GM18858 (cell line): ENCODE data around the gene MEGF11.

Experiments used
- ATAC-seq: cut with Tn5 transposase; IDR thresholded peaks from one replicate; pipeline ENCODE4 v1.9.1; 2021; ENCODE audit not compliant: unreplicated experiment

The MEGF11 gene

GRCh38 chr15:65925338-65925737 lies 328.2 kb downstream of the MEGF11 start:
- ATAC-seq: no peak

- no peak for ATAC-seq
Observed at GRCh38 chr15:65924004-65924403, 329.5 kb downstream of the MEGF11 start.

- ATAC-seq: no peak
Observed at GRCh38 chr15:65923264-65923663, 330.3 kb downstream of the MEGF11 start.

- no peak for ATAC-seq
Observed at GRCh38 chr15:65922621-65923020, 330.9 kb downstream of the MEGF11 start.

GRCh38 chr15:65921780-65922179 lies 331.8 kb downstream of the MEGF11 start:
- ATAC-seq: no peak

- ATAC-seq: no peak
Observed at GRCh38 chr15:65920825-65921309, 332.7 kb downstream of the MEGF11 start.

GRCh38 chr15:65920121-65920520 lies 333.4 kb downstream of the MEGF11 start:
- no peak for ATAC-seq

GRCh38 chr15:65919353-65919752 lies 334.2 kb downstream of the MEGF11 start:
- ATAC-seq: no peak

GRCh38 chr15:65918945-65919344 lies 334.6 kb downstream of the MEGF11 start:
- ATAC-seq: no peak

GRCh38 chr15:65918357-65918920 lies 335.1 kb downstream of the MEGF11 start:
- ATAC-seq: no peak

- no peak for ATAC-seq
Observed at GRCh38 chr15:65917936-65918335, 335.6 kb downstream of the MEGF11 start.

- no peak for ATAC-seq
Observed at GRCh38 chr15:65917407-65917756, 336.2 kb downstream of the MEGF11 start.

- peak; percentile 44 for ATAC-seq
Observed at GRCh38 chr15:65916664-65917406, 336.7 kb downstream of the MEGF11 start.

GRCh38 chr15:65916041-65916663 lies 337.4 kb downstream of the MEGF11 start:
- no peak for ATAC-seq

GRCh38 chr15:65914981-65915925 lies 338.3 kb downstream of the MEGF11 start:
- no peak for ATAC-seq

GRCh38 chr15:65914386-65914785 lies 339.2 kb downstream of the MEGF11 start:
- ATAC-seq: no peak

- ATAC-seq: no peak
Observed at GRCh38 chr15:65913631-65914199, 339.8 kb downstream of the MEGF11 start.

- no peak for ATAC-seq
Observed at GRCh38 chr15:65912235-65912634, 341.3 kb downstream of the MEGF11 start.

- no peak for ATAC-seq
Observed at GRCh38 chr15:65910341-65910740, 343.2 kb downstream of the MEGF11 start.

GRCh38 chr15:65909831-65910230 lies 343.7 kb downstream of the MEGF11 start:
- no peak for ATAC-seq

GRCh38 chr15:65908876-65909275 lies 344.7 kb downstream of the MEGF11 start:
- no peak for ATAC-seq
